Measurements from ENCODE around the gene ECT2. TPM values are rescaled to one million over a fixed set of nuclear protein-coding genes. Genes with fewer than 3 reads are reported as not detected.
"Not testable (repeated sequence)": the region's sequence is repeated elsewhere in the genome, so short reads cannot be mapped to it uniquely, and the experiment has no call there.

The ECT2 gene
- total RNA-seq, 4 donors from 2014 or later = 3.7 to 6.8 (median 5.8) TPM

- H3K4me3 ChIP-seq = peak overlapping the region; percentile 44 to 78
- H3K4me1 ChIP-seq = peaks cover 0 to 25% (median 5%) of the 10 kb centered on the region in 3 donors
Observed at GRCh38 chr3:172749230-172749965, 1.1 kb upstream of the ECT2 start.

DNA sequence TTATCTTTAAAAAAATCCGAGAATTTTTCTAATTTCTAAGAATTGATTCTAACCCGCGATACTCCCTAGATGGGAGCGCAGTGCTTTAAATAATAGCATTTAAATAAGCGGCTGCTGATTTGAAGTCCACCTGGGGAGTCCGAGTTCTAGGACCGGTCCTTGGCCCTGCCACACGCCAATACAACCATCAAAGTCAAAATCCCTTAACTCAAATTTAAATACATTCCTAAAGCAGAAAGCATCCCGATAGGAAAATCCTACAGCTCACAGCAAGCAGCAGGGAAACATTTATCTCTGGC lies 508 bp upstream of the ECT2 start:
- peak overlapping the region; percentile 44 to 78 for H3K4me3 ChIP-seq
- H3K36me3 ChIP-seq = no peaks in the 10 kb centered on the region
- TF ChIP-seq, protein P1, sequence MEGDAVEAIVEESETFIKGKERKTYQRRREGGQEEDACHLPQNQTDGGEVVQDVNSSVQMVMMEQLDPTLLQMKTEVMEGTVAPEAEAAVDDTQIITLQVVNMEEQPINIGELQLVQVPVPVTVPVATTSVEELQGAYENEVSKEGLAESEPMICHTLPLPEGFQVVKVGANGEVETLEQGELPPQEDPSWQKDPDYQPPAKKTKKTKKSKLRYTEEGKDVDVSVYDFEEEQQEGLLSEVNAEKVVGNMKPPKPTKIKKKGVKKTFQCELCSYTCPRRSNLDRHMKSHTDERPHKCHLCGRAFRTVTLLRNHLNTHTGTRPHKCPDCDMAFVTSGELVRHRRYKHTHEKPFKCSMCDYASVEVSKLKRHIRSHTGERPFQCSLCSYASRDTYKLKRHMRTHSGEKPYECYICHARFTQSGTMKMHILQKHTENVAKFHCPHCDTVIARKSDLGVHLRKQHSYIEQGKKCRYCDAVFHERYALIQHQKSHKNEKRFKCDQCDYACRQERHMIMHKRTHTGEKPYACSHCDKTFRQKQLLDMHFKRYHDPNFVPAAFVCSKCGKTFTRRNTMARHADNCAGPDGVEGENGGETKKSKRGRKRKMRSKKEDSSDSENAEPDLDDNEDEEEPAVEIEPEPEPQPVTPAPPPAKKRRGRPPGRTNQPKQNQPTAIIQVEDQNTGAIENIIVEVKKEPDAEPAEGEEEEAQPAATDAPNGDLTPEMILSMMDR (IDR thresholded peaks at IDR 0.05) = no peak
- TF ChIP-seq POLR2AphosphoS5 (IDR thresholded peaks at IDR 0.05) (no peak), EP300 (IDR thresholded peaks at IDR 0.05) (no peak), POLR2A (IDR thresholded peaks at IDR 0.05) (no peak)
- no peak for ATAC-seq
- H3K9me3 ChIP-seq = no peaks in the 10 kb centered on the region
- WGBS, 2 donors (ENCODE audit: low coverage in 1 of 2) = 7 to 8% methylated on average over 8 to 9 of the region's 9 CpGs
- peak overlapping the region; percentile 41 to 83 (median 76) for H3K27ac ChIP-seq
- H3K4me1 ChIP-seq = peaks cover 0 to 25% (median 5%) of the 10 kb centered on the region in 3 donors
- no peaks in the 10 kb centered on the region for H3K27me3 ChIP-seq

More at GRCh38 chr3:172749230-172749965, 1.1 kb upstream of the ECT2 start:
- Histone ChIP-seq H3K27ac (peak overlapping the region; percentile 41 to 83 (median 76)), H3K9me3 (no peaks in the 10 kb centered on the region), H3K27me3 (no peaks in the 10 kb centered on the region), H3K36me3 (no peaks in the 10 kb centered on the region)
- TF ChIP-seq POLR2AphosphoS5 (IDR thresholded peaks at IDR 0.05) (peak; percentile 46), EP300 (IDR thresholded peaks at IDR 0.05) (no peak), POLR2A (IDR thresholded peaks at IDR 0.05) (no peak)
- TF ChIP-seq, protein P1 (IDR thresholded peaks at IDR 0.05) = no peak
- WGBS, 2 donors (ENCODE audit: low coverage in 1 of 2) = 16 to 23% methylated on average over 8 of the region's 8 CpGs
- peak; percentile 26 for ATAC-seq

DNA sequence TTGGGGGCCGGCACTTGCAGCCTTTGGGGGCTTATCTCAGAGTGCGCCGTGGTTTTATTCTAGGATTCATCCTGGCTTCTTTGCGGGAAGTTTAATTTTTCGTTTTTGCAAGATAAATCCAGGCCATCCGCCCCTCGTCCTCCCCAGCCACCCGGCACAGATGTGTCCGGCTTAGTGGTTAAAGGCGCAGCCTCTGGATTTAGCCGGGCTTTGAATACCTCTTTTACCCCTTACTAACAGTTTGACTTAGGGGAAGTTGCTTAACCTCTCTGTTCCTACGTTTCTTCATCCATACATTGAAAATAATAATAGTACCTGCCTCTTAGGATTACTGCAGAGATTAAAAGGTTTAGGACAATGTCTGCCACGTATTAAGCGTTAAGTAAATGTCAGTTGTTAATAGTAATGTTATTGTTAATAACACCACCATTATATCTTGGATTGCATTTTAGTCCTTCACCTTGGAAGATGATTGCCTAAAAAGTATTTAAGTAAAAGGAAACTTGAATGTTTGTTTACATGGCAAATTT lies 714 bp downstream of the ECT2 start:
- Histone ChIP-seq H3K4me3 (peak overlapping the region; percentile 70 to 78), H3K9me3 (no peaks in the 10 kb centered on the region), H3K36me3 (peaks cover 0 to 5% of the 10 kb centered on the region in 2 donors), H3K27me3 (no peaks in the 10 kb centered on the region), H3K27ac (peak overlapping the region in 3 of 4 donors; percentile 77 to 83 (median 79)), H3K4me1 (peaks cover 0 to 25% (median 5%) of the 10 kb centered on the region in 3 donors)
- no peak for ATAC-seq
- no peak for TF ChIP-seq EP300 (IDR thresholded peaks at IDR 0.05)
- no peak for TF ChIP-seq POLR2AphosphoS5 (IDR thresholded peaks at IDR 0.05)
- no peak for TF ChIP-seq POLR2A (IDR thresholded peaks at IDR 0.05)
- TF ChIP-seq, protein P1 (IDR thresholded peaks at IDR 0.05) = no peak
- 1% methylated on average over 7 to 14 of the region's 14 CpGs for WGBS, 2 donors (ENCODE audit: low coverage in 1 of 2)

GRCh38 chr3:172752651-172753050 lies 2.1 kb downstream of the ECT2 start:
- Histone ChIP-seq H3K36me3 (peaks cover 0 to 5% of the 10 kb centered on the region in 2 donors), H3K9me3 (no peaks in the 10 kb centered on the region), H3K4me3 (no peak overlapping the region), H3K4me1 (peaks cover 0 to 25% (median 5%) of the 10 kb centered on the region in 3 donors), H3K27ac (no peak overlapping the region), H3K27me3 (no peaks in the 10 kb centered on the region)
- TF ChIP-seq, protein P1 (IDR thresholded peaks at IDR 0.05) = no peak
- TF ChIP-seq EP300 (IDR thresholded peaks at IDR 0.05) = no peak
- TF ChIP-seq POLR2A (IDR thresholded peaks at IDR 0.05) = no peak
- no peak for TF ChIP-seq POLR2AphosphoS5 (IDR thresholded peaks at IDR 0.05)
- no peak for ATAC-seq
- WGBS, 2 donors (ENCODE audit: low coverage in 1 of 2) = 100% methylated on average over 1 of the region's 1 CpG

GRCh38 chr3:172753125-172753524 lies 2.6 kb downstream of the ECT2 start:
- Histone ChIP-seq H3K9me3 (no peaks in the 10 kb centered on the region), H3K27me3 (no peaks in the 10 kb centered on the region), H3K4me1 (peaks cover 0 to 25% (median 5%) of the 10 kb centered on the region in 3 donors), H3K36me3 (peaks cover 0 to 8% of the 10 kb centered on the region in 2 donors), H3K4me3 (no peak overlapping the region), H3K27ac (no peak overlapping the region)
- no peak for TF ChIP-seq POLR2AphosphoS5 (IDR thresholded peaks at IDR 0.05)
- no peak for TF ChIP-seq POLR2A (IDR thresholded peaks at IDR 0.05)
- TF ChIP-seq, protein P1 (IDR thresholded peaks at IDR 0.05) = no peak
- TF ChIP-seq EP300 (IDR thresholded peaks at IDR 0.05) = no peak
- no peak for ATAC-seq
- WGBS, 2 donors (ENCODE audit: low coverage in 1 of 2) = 86 to 100% methylated on average over 1 of the region's 1 CpG

DNA sequence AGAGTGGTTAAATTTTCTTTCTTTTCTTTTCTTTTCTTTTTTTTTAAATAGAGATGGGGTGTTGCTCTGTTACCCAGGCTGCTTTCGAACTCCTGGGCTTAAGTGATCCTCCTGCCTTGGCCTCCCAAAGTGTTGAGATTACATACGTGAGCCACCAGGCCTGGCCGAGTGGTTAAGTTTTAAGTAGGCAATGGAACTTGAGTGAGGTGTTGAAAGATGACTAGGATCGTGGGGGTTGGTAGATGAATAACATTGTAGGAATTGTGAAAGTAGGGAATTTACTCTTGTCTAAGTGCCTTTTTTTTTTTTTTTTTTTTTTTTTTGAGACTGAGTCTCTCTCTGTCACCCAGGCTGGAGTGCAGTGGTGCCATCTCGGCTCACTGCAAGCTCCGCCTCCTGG lies 9.9 kb downstream of the ECT2 start:
- H3K36me3 ChIP-seq = peaks cover 3 to 36% of the 10 kb centered on the region in 2 donors
- H3K9me3 ChIP-seq, H3K4me3 ChIP-seq, H3K4me1 ChIP-seq, H3K27ac ChIP-seq, ATAC-seq, H3K27me3 ChIP-seq: not testable (repeated sequence)
- WGBS, 2 donors (ENCODE audit: low coverage in 1 of 2) = 89 to 94% methylated on average over 6 of the region's 6 CpGs
